Hematopoietic multipotent progenitor cell treated with erythropoietin and hydrocortisone succinate and interleukin-3 and kit ligand, for 15 days (in vitro differentiated cells): ENCODE data around the gene ZNF133.

ENCODE experiments used
- DNase-seq: peaks from one replicate; pipeline ENCODE4 v3.0.0-alpha.2; 2015; ENCODE audit warnings: low spot score

Gene ZNF133

DNA sequence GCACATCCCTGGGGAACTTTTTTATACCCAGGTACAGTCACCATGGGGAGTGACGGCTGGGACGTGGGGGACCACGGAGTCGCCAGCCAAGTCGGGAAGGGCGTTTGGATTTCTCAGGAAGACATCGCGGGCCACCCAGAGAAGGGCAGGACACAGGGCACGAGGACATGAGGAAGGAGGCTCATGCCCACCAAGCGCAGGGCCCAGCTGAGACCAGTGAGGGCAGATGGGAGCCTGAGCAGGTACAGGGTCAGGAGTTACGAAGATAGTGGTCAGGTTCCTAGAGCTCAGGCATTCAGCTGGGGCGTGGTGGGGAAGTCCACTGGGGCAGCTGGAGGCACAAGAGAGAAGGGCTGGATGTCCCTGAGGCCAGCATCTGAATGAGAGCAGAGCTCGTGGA is 74.6 kb downstream of the ZNF133 start:
- DNase-seq: no peak

GRCh38 chr20:18363708-18364107 is 75.4 kb downstream of the ZNF133 start:
- no peak for DNase-seq

DNA sequence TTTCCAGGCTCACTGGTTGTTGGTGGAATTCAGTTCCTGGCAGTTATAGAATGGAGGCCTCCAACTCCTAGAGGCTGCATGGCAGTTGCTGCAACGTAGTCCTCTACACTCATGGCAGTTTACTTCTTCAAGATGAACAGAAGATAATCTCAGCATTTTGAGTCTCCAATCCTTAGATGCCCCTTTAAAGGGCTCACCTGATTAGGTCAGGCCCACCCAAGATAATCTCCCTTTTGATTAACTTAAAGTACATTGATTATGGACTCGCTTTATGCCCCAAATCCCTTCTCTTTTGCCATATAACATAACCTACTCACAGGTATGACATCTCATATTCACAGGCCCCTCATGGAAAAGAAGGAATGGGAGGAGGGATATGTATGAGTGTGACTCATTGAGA is 76.4 kb downstream of the ZNF133 start:
- no peak for DNase-seq
